Measurements from ENCODE around the gene FBXW4.

FBXW4 gene

GRCh38 chr10:101575091-101575490 lies 119.9 kb downstream of the FBXW4 start:
- no peaks in the 10 kb centered on the region for H3K79me2 ChIP-seq (ENCODE audit: insufficient read depth, low read depth)
- no peak overlapping the region for H2AFZ ChIP-seq (ENCODE audit: low read depth)
- TF ChIP-seq CTCF (conservative IDR thresholded peaks at IDR 0.05; ENCODE audit: low read depth, low read length), result no peak
- H3K4me1 ChIP-seq (ENCODE audit: low read depth, poor library complexity, severe bottlenecking), result no peaks in the 10 kb centered on the region
- H3K36me3 ChIP-seq (ENCODE audit: insufficient read depth), result no peaks in the 10 kb centered on the region
- H4K20me1 ChIP-seq (ENCODE audit: insufficient read depth), result no peaks in the 10 kb centered on the region
- no peak overlapping the region for H3K27ac ChIP-seq
- H3K4me2 ChIP-seq, result no peak overlapping the region
- no peak overlapping the region for H3K9ac ChIP-seq
- no peak overlapping the region for H3K4me3 ChIP-seq (IDR thresholded peaks at IDR 0.05; ENCODE audit: insufficient read depth, low read depth, low read length)
- H3K27me3 ChIP-seq (ENCODE audit: insufficient read depth, low read depth), result no peaks in the 10 kb centered on the region

GRCh38 chr10:101573885-101574753 lies 120.9 kb downstream of the FBXW4 start:
- no peak overlapping the region for H2AFZ ChIP-seq (ENCODE audit: low read depth)
- H3K36me3 ChIP-seq (ENCODE audit: insufficient read depth), result no peaks in the 10 kb centered on the region
- H3K27ac ChIP-seq, result no peak overlapping the region
- no peak overlapping the region for H3K4me3 ChIP-seq (IDR thresholded peaks at IDR 0.05; ENCODE audit: insufficient read depth, low read depth, low read length)
- no peaks in the 10 kb centered on the region for H4K20me1 ChIP-seq (ENCODE audit: insufficient read depth)
- H3K4me2 ChIP-seq, result no peak overlapping the region
- peaks cover 4% of the 10 kb centered on the region for H3K4me1 ChIP-seq (ENCODE audit: low read depth, poor library complexity, severe bottlenecking)
- no peaks in the 10 kb centered on the region for H3K79me2 ChIP-seq (ENCODE audit: insufficient read depth, low read depth)
- no peak overlapping the region for H3K9ac ChIP-seq
- no peak for TF ChIP-seq CTCF (conservative IDR thresholded peaks at IDR 0.05; ENCODE audit: low read depth, low read length)
- H3K27me3 ChIP-seq (ENCODE audit: insufficient read depth, low read depth), result no peaks in the 10 kb centered on the region

DNA sequence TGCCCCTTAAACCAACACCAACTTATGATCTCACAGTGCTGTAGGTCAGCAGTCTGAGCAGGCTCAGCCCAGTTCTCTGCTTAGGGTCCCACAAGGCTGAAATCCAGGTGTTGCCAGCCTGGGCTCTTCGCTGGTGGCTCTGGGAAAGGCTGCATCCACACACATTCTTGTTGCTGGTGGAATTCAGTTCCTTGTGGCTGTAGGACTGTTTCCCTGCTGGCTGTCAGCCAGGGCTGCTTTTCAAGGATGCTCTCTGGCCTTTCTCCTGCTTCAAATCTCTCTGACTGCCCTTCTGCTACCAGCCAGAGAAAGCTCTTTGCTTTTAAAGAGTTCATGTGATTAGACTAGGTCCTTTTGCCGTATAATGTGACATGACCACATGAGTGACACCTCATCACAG lies 122.2 kb downstream of the FBXW4 start:
- Histone ChIP-seq H3K4me2 (no peak overlapping the region), H3K36me3 (ENCODE audit: insufficient read depth) (no peaks in the 10 kb centered on the region), H3K27me3 (ENCODE audit: insufficient read depth, low read depth) (no peaks in the 10 kb centered on the region), H2AFZ (ENCODE audit: low read depth) (no peak overlapping the region), H3K4me1 (ENCODE audit: low read depth, poor library complexity, severe bottlenecking) (peaks cover 4% of the 10 kb centered on the region), H4K20me1 (ENCODE audit: insufficient read depth) (no peaks in the 10 kb centered on the region), H3K9ac (no peak overlapping the region), H3K4me3 (IDR thresholded peaks at IDR 0.05; ENCODE audit: insufficient read depth, low read depth, low read length) (no peak overlapping the region), H3K27ac (no peak overlapping the region), H3K79me2 (ENCODE audit: insufficient read depth, low read depth) (no peaks in the 10 kb centered on the region)
- no peak for TF ChIP-seq CTCF (conservative IDR thresholded peaks at IDR 0.05; ENCODE audit: low read depth, low read length)

- Histone ChIP-seq H3K27ac (no peak overlapping the region), H4K20me1 (ENCODE audit: insufficient read depth) (no peaks in the 10 kb centered on the region), H3K4me3 (IDR thresholded peaks at IDR 0.05; ENCODE audit: insufficient read depth, low read depth, low read length) (no peak overlapping the region), H3K4me1 (ENCODE audit: low read depth, poor library complexity, severe bottlenecking) (peaks cover 4% of the 10 kb centered on the region), H2AFZ (ENCODE audit: low read depth) (no peak overlapping the region), H3K36me3 (ENCODE audit: insufficient read depth) (no peaks in the 10 kb centered on the region), H3K4me2 (no peak overlapping the region), H3K79me2 (ENCODE audit: insufficient read depth, low read depth) (no peaks in the 10 kb centered on the region), H3K9ac (no peak overlapping the region), H3K27me3 (ENCODE audit: insufficient read depth, low read depth) (no peaks in the 10 kb centered on the region)
- no peak for TF ChIP-seq CTCF (conservative IDR thresholded peaks at IDR 0.05; ENCODE audit: low read depth, low read length)
These were observed 122.8 kb downstream of the FBXW4 start for GRCh38 chr10:101572126-101572525.

Data from KMS-11 (cell line).